C4-2B (cell line): Measurements from ENCODE around the gene CTTNBP2.

Experiments
- ZFX ChIP-seq: fragments of 450-650 bp; IDR thresholded peaks from 2 replicates; pipeline ENCODE4 v1.6.1; 2017
- TF ChIP-seq, protein P1 (sequence below): fragments of 450-650 bp; conservative IDR thresholded peaks from 2 replicates; pipeline ENCODE4 v1.5.1; 2017; ENCODE audit warnings: mild to moderate bottlenecking

DNA sequence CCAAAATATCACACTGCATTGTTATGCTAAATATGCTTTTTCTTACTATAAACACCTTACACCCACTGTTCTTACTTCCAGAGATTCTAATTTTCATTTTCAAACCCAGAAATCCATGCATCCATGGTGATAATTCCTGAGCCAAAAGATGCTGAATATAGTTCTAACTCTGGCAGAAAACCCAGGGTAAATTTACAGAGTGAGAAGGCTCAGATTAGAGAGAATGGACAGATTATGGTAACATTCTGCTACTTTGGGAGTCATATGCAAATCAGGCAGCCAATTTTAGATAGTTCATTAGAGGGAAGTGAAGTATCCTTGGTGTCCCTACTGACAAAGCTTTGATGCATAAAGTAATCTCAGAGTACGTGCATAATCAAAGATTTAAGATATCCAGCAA lies 15.4 kb upstream of the CTTNBP2 start:
- TF ChIP-seq, protein P1, sequence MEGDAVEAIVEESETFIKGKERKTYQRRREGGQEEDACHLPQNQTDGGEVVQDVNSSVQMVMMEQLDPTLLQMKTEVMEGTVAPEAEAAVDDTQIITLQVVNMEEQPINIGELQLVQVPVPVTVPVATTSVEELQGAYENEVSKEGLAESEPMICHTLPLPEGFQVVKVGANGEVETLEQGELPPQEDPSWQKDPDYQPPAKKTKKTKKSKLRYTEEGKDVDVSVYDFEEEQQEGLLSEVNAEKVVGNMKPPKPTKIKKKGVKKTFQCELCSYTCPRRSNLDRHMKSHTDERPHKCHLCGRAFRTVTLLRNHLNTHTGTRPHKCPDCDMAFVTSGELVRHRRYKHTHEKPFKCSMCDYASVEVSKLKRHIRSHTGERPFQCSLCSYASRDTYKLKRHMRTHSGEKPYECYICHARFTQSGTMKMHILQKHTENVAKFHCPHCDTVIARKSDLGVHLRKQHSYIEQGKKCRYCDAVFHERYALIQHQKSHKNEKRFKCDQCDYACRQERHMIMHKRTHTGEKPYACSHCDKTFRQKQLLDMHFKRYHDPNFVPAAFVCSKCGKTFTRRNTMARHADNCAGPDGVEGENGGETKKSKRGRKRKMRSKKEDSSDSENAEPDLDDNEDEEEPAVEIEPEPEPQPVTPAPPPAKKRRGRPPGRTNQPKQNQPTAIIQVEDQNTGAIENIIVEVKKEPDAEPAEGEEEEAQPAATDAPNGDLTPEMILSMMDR = no peak
- TF ChIP-seq ZFX = no peak
